Mucosa of gallbladder (tissue), 1 donor: ENCODE data around the gene NCAN. TPM values are rescaled to one million over a fixed set of nuclear protein-coding genes. Genes with fewer than 3 reads are reported as not detected.
"Not testable (repeated sequence)": the region's sequence is repeated elsewhere in the genome, so short reads cannot be mapped to it uniquely, and the experiment has no call there.

Experiments
- DNase-seq: peaks from one replicate; pipeline ENCODE4 v3.0.0-alpha.2; 2020; ENCODE audit warnings: low spot score
- total RNA-seq: library from RNA; stranded (reverse); gene quantifications from one replicate; pipeline ENCODE4 v1.2.1, GENCODE V29; 2021
- donor health status: DM: no; HTN: no; CAD: no.

The NCAN gene
- not detected for total RNA-seq

DNA sequence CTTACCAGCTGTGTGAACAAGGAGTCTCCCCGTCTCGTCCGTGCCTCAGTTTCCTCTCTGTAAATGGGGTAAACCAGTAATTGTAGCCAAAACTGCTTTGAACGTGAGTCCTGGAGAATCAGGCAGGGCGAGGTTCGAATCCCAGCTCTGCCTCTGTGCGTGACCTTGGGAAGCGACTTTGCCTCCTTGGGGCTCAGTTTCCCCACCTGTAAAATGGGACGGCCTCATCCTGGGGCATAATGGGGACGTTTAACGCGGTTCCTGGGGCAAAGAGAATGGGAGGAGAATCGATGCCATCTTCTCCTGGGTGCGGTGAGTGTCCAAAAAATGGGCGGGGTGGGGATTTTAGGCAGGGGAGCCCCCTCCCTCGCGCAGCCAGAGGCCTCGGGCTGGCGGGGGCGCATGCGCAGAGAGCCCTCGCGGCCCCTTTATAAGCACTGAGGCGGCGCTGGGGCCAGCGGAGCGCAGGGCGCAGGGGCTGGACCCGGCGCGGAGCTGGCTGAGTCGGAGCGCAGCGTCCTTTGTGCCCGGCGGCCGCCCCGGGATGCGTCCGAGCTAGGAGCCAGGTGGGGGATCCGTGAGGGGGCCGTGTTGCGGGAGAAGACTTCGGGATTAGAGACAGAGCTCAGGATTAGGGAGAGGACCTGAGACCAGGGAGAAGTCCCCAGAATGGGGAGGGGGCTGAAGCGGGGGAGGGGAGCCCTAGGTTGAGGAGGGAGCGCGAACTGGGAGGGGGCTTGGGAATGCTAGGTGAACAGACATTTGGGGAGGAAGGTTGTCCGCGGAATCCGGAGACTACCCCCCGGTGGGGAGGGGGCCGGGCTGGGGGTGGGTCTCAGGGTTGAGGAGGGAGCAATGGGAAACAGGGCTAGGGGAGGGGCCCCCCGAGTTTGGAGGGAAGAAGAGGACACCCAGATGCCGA lies at the start of gene NCAN:
Gene NCAN (plus strand): TSS at position 460 of the 922 bp plus-strand sequence. CDS start 4,996 bp downstream, outside the sequence.
- DNase-seq: no peak

DNA sequence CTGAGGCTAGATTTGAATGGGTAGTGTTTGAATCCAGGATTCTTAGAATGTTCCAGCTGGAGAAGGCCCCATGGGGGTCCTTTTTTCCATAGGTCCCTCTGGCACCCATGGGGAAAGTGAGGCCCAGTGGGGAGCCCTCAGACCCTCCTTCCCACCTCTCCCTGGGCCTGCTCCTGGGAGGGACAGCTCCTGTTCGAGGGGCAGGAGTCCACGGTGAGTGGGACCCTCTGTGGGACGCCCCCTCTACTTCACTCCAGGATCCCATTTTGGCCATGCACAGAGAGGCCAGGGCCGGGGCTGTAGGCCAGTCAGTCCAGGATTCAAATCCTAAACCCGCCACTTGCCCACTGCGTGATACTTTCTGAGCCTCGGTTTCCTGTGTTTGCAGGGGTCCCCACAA lies 49.3 kb upstream of the NCAN start:
- DNase-seq: no peak

DNA sequence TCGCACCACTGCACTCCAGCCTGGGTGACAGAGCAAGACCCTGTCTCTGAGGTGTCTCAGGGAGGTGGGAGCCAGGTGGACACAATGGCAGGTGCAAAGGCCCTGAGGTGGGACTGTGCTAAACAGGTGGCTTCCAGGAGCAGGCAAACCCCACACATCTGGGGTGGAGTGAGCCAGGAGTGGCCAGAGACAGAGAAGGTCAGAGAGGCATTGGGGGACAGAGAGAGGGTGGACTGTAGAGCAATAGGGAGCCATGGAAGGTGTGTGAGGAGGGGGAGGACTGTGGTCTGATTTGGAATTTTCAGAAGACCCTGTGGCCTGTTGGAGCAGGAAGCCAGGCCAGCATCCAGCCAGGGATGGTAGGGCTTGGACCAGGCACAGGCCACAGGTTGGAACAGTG lies 46.4 kb upstream of the NCAN start:
- DNase-seq: no peak

DNA sequence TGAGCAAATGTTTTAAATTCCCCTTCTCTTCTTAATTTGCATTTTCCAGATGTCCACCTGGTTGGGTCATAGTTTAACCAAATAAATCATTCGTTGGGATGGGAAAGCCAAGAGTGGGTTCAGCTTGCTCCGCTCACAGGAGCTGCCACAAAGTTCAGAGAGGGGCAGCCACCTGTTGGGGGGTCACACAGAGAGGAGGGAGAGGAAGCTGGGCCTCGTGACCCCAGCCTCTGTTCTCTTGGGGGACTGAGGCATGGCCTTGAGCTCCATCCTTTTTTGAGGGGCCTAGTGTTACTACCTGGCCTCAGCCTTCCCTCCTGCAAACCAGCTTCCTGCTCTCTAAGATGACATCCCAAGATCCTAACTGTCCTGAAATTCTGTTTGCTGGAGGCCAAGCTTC lies 44.1 kb upstream of the NCAN start:
- DNase-seq: no peak

DNA sequence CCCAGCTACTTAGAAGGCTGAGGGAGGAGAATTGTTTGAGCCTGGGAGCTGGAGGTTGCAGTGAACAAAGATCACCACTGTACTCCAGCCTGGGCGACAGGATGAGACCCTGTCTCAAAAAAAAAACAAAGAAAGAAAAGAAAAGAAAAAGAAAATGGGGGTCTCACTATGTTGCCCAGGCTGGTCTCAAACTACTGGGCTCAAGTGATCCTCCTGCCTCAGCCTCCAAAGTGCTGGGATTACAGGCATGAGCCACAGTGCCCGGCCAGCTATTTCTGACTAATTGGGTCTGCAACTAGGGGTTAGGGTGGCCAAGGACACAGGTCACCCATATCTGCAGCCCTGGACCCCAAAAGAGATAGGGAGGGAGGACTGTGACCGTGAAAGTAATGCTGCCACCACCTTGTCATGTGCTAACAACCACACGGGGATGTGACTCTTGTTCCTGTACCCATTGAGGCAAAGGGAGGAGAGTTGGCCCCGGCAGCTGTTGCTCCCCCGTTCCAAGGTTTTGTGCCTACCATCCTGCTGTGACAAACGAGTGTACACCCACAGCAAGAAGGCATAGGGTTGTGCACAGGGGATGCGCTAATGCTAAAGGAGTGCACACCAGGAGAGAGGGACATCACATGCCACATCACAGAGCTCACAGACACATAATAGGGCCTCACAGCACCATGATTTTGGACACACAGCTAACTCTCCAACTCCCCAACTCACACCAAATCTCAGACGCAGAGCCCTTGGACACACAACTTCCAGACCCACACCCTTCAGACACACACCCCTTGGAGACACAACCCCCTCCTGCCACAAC lies 42.3 kb upstream of the NCAN start:
- DNase-seq: no peak

DNA sequence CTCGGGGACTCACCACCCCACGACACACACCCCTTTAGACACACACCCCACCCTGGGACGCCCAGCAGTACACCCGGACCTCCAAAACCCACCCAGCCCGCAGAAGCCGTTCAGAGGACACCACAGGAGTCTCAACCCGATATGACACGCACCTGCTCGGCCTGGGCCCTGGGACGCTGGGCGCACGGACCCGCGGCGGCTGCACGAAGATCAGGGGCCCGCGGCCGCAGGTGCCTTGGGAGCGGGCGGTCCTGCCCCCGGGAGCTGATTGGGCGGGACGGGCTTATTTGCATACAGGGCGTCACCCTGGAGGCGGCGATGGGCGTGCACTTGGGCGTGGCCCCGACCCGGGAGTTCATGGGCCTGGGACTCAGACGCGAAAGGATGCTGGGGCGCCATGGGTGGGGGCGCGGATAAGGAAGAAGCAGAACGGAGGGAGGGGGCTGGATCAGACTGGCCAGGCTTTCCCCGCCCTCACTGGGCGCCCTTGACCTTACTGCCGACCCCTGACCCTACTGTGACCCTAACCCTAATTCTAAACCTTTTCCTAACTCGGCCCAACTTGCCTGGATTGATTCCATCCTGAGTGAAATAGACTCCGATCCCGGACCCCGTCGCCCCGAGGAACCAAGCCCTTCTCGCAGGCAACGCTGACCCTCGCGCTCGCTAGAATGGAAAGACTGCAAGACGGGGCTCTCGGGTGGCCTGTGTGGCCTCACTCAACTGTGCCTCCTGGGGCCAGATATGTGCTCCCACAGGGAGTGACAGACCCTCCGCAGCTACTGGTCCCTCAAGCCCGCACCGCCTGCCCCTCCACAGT lies 41.5 kb upstream of the NCAN start, which contains the start of gene MEF2B:
Gene MEF2B (minus strand): TSS at position 211 of the 820 bp plus-strand sequence. CDS start 19,528 bp downstream, outside the sequence.
- DNase-seq: peak; percentile 64

DNA sequence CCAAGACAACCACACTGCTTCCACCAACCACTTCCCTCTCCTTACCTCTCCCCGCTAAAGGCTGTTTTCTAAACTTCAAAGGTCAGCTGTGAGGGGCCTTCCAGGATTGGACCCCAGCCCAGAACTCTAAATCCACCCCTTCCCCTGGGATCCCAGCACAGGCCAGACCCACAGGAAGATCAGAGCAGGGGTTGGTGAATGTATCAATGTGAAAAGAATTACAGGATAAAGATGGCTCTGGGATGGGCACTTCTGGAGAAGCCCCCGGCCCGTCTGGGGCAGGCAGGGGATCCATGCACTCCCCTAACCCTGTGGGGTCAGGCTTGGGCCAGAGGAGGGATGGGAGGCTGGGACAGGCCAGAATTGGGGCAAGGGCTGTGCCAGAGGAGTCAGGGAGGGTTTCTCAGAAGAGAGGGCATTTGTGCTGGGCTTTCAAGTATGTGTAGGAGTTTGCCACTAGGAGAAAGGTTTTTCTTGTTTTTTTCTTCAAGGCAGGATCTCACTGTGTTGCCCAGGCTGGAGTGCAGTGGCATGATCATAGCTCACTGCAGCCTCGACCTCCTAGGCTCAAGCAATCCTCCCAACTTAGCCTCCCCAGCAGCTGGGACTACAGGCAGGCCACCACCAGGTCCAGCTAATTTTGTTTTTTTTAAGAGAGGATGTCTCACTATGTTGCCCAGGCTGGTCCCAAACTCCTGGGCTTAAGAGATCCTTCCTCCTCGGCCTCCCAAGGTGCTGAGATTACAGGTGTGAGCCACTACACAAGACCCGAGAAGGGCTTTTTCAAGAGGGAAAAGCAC lies 40.7 kb upstream of the NCAN start:
- no peak for DNase-seq

DNA sequence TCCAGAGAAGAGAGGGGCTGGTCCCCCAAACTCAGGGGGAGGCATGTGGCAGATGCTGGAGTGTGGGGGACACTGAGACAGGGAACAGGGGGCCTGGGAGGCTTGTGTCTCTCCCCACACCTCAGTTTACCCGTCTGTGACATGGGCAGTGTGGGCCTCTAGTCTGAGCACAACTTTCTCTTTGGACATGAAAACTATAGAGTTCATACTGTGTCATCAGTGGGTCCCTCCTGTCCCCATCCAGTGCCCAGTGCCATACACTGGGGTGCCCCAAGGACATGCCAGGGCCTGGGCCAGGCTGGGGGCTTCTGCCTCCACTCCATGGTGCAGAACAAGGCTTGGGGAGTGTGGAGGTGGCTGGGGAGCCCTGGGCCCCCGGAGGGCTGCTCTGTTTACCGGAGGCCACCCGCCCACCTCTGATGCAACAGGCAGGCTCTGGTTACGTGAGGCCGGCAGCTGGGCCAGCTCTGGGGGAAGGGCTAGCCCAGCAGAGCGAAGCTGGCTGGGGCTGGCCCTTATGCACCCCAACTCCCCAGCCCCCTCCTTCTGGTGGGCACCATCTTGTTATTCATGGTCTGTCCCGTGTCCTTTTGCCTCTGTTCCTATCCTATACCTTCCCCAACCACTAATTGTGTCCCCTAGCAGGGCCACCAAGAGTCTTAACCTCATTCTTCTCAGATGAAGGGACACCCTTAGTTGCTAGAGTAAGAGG lies 39.8 kb upstream of the NCAN start:
- DNase-seq: no peak

DNA sequence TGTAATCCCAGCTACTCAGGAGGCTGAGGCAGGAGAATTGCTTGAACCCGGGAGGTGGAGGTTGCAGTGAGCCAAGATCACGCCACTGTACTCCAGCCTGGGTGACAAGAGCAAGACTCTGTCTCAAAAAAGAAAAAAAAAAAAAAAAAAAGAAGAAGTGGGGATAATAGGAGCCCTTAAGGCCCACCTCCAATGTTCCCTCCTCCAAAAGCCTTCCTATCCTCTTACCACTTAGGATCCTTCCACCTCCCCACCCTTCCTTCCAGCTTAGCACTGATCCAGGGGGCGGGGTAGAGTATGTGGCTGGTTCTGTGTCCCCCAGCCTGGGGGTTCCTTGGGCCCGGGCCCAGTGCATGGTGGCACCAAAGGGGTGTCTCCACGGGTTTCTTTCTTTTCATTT lies 38.5 kb upstream of the NCAN start:
- not testable (repeated sequence) for DNase-seq

DNA sequence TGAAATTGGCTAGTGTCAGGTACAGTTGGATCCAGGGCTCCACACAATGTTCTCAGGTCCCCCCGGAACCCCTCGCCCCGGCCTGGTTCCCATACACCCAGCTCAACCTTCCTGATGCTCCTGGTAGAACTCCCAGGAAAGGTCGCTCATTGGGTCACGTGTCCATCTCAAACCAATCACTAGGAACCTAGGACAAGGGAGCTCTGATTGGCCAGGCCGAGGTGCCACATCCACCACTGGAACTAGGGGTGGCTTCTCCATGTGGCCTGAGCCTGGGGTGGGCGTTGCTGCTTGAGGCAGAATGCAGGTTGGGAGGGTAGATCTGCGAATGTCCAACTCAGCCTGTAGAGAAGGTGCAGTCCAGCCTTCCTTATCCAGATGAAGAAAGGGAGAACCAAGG lies 34.8 kb upstream of the NCAN start:
- DNase-seq: no peak

DNA sequence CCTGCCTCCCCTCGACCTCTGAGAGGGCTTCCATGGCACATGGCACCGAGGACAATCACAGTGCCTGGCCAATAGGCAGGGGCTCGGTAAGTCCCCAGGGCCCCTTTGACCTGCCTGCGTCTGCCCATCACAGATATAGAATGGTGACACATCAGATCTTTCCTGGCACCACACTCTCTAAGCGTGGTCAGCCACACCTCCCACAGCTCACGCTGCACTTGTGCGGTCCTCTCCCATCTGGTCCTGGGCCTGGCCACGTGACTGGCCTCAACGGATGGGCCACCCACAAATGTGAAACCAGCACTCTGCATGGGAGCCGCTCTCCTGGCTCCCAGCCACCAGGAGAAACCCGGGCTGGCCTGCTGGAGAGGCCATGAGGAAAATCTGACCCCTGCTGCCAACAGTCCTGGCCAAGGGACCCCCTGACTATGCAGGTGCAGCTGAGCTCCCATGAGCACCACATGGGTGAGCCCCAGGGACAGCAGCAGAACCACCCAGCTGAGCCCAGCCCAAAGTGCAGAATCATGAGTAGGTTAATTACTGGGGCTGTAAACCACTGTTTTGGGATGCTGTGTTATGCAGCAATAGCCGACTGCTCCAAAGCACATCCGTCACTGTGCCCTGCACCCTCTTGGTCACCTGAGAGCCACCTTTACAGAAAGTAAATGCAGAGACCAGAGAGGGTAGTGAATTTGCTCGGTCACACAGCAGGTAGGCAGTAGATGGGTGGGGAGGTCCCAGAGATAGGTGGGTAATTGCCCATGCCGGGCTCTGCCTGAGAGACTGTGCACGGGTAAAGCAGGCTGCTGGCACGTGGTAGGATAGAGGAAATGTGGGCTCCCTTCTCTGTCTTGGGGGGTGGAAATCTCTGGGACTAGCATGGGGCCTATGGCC lies 32.0 kb upstream of the NCAN start:
- DNase-seq: no peak

DNA sequence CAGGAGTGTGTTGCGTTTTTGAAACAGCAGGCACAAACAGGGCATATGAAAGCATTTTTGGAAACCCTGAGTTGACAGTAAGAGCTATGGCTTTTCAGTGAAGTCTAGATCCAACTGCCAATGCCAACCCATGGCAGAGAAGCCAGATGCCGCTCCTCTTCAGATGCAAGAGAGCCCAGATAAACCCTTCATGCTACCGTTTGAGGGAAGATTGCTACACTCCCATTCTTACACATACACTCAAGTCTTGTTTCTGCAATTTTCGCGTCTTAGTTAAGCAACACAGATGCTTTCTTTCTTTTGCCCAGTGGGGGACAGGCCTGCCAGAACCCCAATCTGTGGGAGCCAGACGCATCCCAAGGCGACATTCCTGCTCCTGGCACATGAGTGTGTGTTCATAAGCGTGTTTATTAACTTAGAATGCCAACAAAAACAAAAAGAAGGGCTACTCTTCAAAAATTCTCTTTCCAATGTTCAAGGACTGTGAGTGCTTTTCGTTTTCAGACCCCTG lies 30.2 kb upstream of the NCAN start:
- DNase-seq: no peak

DNA sequence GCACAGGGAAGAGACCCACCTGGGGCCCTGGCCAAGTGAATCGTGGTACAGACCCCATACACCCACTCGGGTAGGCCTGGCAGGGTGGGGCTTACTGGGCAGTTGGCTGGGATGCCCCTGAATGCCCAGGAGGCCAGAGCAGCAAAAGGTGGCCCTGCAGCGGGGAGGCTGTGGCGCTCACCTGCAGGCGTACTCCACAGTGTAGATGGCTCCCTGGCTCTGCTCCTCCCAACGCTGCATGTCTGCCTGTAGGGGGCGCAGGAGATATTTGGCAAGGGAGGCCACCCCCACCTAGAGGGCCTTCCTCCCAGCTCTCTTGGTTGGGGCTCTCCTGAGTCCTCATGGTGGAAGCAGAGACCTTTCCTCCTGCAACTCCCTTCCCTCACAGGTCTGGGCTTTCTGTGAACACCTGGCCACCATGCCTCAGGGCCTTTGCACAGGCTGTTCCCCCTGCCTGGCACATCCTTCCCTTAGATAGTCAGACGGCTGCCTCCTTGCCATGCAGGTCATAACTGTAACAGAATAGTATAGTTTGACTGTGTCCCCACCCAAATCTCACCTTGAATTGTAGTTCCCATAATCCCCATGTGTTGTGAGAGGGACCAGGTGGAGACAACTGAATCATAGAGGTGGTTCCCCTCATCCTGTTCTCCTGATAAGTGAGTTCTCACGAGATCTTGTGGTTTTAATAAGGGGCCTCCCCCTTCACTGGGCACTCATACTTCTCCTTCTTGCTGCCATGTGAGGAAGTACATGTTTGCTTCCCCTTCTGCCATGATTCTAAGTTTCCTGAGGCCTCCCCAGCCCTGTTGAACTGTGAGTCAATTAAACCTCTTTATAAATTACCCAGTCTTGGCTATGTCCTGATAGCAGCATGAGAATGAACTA lies 25.7 kb upstream of the NCAN start:
- DNase-seq: no peak

DNA sequence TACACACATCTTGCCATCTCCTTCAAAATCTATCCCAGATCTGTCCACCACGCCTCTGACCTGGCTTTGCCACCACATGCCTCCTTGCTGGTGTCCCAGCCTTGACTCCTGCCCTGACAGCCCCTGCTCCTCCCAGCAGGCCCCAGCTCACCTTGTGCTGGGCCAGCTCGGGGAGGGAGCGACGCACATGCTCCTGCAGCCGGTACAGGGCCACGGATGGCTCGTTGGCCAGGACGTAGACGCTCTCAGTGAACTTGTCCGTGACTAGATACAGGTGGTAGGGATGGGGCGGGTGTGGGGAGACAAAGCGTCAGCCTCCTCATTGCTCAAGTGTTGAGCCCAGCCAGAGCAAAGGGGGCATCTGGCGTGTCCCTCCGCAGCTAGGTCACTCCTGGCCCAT lies 25.0 kb upstream of the NCAN start:
- DNase-seq: no peak

DNA sequence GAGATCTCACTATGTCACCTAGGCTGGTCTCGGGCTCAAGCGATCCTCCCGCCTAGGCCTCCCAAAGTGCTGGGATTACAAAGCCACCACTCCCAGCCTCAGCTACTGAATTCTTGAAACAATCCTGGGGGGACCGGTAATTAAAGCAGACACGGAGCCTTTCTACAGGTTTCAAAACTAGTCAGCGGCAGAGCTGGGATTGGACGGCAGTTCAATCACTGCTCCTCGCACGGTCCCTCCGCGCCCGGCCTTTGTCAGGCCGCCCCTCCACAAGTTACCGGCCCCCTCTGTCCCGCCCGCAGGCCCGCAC lies 20.0 kb upstream of the NCAN start:
- DNase-seq: no peak

DNA sequence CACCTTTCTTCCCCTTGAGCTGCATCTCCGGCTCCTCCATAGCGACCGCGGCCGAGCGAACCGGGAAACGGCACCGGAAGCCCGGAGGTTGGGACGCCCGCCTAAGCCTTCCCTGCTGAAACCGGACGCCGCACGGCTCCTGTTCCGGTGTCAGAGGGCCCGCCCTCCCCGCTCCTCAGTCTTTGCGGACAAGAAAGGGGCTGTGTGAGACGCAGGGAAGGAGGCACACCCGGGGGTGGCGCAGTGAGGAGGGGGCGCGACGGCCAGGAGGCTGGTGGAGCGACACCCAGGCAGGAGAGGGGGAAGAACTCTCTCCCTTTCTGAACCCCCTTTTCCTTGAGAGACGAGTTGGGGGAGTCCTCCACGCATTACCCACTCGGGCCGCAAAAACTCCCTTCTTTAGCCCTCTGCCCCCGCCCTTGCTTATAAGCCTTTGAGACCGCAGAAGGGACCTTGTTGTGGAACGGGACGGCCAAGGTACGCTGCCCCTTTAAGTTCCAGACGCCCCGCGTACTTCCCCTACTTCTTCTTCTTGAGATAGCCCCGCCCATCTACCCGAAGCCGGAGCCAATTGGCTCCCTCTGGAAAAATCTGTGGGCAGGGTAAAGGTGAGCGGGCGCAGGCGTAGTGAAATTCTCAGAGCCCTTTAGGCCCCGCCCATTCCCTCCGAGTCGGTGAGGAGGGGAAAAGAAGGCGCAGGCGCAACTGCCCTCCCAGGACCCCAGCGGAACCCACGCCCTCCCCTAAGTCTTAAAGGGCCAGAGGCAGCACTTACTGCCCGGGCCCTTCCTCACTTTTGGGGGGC lies 19.5 kb upstream of the NCAN start, which contains the start of the genes BORCS8 and RFXANK:
Gene BORCS8 (minus strand): TSS at position 75 of the 805 bp plus-strand sequence. CDS start 35 bp downstream, at position 40.
Gene RFXANK (plus strand): TSS at position 181 of the 805 bp plus-strand sequence. CDS start 1,689 bp downstream, outside the sequence.
- peak; percentile 100 for DNase-seq

DNA sequence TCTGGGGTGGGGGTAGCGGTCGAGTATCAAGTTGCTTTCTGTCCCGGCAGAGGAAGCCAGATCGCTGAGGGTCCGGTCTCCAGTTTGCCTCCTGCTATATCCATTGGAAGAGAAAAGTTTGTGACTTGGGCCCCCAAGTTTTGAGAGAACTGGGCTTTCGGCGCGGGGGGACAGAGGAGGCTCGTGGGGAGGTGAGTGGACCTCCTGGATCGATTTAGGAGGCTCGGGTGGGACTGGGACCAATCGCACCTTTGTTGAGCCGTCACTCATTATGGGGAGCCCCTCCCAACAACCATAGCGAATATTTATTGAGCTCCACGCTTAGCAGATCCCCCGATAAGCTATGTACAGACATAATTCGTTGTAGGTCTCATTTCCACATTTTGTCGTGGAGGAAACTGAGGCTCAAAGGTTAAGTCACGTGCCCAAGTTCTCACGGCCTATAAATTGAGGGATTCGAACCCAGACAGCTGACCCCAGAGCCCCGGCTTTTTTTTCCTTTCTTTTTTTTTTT lies 18.8 kb upstream of the NCAN start:
- no peak for DNase-seq
